Keratinocyte (primary cell): ENCODE measurements around the gene UTP4.

Experiments used
- EZH2 ChIP-seq: IDR thresholded peaks from one replicate; pipeline ENCODE4 v1.6.1; 2012; ENCODE audit warnings: inconsistent platforms, mild to moderate bottlenecking, low read length, moderate library complexity
- TF ChIP-seq, protein P1 (sequence below), 3 experiments: IDR thresholded peaks in 1 of 3; conservative IDR thresholded peaks in 1 of 3; optimal IDR thresholded peaks in 1 of 3; 2 replicates in 2 of 3; 3 replicates in 1 of 3; pipeline versions ENCODE3 to v1.5.1; 2011; ENCODE audit warnings: low read length in 3 of 3, mild to moderate bottlenecking in 3 of 3, moderate library complexity in 2 of 3, control low read depth in 1 of 3, inconsistent platforms in 1 of 3; ENCODE audit not compliant: insufficient read depth in 2 of 3; ENCODE audit errors: extremely low read depth in 1 of 3

DNA sequence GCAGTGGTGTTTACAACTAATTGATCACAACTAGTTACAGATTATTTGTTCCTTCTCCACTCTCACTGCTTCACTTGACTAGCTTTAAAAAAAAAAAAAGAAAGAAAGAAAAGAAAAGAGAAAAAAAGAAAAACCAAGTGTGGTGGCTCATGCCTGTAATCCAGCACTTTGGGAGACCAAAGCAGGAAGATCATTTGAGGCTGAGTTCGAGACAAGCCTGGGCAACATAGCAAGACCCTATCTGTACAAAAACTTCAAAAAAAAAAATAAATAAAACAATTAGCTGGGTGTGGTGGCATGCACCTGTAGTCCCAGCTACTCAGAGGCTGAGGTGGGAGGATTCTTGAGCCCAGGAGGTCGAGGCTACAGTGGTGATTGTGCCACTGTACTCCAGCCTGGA lies 58.7 kb downstream of the UTP4 start:
- TF ChIP-seq, protein P1, sequence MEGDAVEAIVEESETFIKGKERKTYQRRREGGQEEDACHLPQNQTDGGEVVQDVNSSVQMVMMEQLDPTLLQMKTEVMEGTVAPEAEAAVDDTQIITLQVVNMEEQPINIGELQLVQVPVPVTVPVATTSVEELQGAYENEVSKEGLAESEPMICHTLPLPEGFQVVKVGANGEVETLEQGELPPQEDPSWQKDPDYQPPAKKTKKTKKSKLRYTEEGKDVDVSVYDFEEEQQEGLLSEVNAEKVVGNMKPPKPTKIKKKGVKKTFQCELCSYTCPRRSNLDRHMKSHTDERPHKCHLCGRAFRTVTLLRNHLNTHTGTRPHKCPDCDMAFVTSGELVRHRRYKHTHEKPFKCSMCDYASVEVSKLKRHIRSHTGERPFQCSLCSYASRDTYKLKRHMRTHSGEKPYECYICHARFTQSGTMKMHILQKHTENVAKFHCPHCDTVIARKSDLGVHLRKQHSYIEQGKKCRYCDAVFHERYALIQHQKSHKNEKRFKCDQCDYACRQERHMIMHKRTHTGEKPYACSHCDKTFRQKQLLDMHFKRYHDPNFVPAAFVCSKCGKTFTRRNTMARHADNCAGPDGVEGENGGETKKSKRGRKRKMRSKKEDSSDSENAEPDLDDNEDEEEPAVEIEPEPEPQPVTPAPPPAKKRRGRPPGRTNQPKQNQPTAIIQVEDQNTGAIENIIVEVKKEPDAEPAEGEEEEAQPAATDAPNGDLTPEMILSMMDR (optimal IDR thresholded peaks at IDR 0.05 in 1 of 3, IDR thresholded peaks at IDR 0.05 in 1 of 3, conservative IDR thresholded peaks at IDR 0.05 in 1 of 3; ENCODE audit: extremely low read depth in 1 of 3, insufficient read depth in 2 of 3, low read length in 3 of 3) = no peak
- no peak for TF ChIP-seq EZH2
